C4-2B (cell line): ENCODE data around the gene NBR1.

Source experiments
- ZFX ChIP-seq: fragments of 450-650 bp; IDR thresholded peaks from 2 replicates; pipeline ENCODE4 v1.6.1; 2017
- TF ChIP-seq, protein P1 (sequence below): fragments of 450-650 bp; conservative IDR thresholded peaks from 2 replicates; pipeline ENCODE4 v1.5.1; 2017; ENCODE audit warnings: mild to moderate bottlenecking

DNA sequence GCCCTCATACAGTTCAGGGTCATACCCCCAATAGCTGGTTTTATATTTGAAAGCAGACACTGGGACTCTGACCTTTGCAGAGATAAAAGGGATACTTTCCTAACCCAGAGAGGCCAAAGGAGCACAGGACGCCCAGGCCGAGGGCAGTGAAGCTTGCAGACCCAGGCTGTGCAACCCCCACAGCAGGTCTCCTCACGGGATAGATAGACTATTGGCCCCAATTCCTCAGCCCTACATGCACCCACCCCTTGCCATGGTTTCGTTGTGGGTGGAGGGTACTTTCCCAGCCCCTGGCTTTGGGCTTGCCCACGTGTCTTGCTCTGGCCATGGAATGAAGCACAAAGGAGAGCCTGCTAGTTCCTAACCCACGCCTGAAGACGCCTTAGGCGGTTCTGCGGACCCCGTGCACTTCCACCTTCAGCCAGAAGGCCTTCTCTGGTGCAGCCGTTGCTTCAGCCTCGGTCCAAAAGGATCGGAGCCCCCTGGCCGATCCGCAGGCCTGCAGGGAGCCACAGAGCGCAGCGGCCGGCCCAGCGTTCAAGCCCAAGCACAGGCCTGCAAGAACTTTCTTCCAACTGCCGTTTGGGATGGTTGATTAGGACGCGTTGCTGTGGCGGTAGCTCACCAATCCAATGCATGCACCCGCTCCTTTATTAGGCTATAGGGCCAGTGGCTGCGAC, 36.1 kb upstream of the NBR1 start:
- TF ChIP-seq, protein P1, sequence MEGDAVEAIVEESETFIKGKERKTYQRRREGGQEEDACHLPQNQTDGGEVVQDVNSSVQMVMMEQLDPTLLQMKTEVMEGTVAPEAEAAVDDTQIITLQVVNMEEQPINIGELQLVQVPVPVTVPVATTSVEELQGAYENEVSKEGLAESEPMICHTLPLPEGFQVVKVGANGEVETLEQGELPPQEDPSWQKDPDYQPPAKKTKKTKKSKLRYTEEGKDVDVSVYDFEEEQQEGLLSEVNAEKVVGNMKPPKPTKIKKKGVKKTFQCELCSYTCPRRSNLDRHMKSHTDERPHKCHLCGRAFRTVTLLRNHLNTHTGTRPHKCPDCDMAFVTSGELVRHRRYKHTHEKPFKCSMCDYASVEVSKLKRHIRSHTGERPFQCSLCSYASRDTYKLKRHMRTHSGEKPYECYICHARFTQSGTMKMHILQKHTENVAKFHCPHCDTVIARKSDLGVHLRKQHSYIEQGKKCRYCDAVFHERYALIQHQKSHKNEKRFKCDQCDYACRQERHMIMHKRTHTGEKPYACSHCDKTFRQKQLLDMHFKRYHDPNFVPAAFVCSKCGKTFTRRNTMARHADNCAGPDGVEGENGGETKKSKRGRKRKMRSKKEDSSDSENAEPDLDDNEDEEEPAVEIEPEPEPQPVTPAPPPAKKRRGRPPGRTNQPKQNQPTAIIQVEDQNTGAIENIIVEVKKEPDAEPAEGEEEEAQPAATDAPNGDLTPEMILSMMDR, result no peak
- TF ChIP-seq ZFX, result no peak
